A549 treated with RU486 at 1 μM for 4 hours (cell line): ENCODE results near the gene ZFR2. TPM values are rescaled to one million over a fixed set of nuclear protein-coding genes. Genes with fewer than 3 reads are reported as not detected.

Experiments
- total RNA-seq: library from RNA; stranded (reverse); fragments of 200-300 nt; extraction: Qiagen RNA extraction; gene quantifications from 5 replicates; pipeline ENCODE4 v1.2.3, GENCODE V29; 2022; ENCODE audit warnings: low read depth

The ZFR2 gene
- total RNA-seq = 0.25 to 0.56 TPM (median 0.48 TPM) in 3 of 5 replicates, not detected in the others

DNA sequence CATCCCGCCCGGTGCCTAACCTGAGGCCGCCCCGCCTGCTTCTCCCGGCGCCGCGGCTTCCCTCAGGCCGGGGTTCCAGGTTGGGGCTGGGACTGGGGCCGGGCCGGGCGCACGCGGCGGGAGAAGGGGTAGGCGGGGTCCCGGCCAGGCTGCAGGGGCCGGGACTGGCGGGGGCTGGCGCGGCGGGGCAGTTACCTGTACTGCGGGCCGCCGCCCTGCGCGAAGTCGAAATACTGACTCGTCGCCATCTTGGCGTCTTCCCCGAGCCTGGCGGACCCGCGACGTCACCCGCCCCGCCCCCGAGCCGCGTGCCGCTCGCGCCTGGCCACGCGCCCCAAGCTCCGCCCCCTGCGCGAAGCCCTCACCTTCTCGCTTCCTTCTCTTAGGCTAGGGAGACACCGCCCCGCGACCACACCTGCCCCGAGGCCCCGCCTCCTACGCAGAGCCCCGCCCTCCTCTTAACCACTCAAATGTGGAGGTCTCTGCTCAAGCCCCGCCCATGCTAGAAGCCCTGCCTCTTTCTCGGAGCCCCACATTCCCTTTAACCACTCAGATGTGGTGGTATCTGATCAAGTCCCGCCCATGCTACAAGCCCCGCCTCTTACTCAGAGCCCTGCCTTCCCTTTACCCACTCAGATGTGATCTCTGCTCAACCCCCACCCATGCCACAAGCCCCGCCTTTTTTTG, at the start of gene ZFR2:
Gene ZFR2, minus strand, starts transcription at position 269 of the 687 bp plus-strand sequence. Its CDS starts 21 bp downstream, at position 248.

DNA sequence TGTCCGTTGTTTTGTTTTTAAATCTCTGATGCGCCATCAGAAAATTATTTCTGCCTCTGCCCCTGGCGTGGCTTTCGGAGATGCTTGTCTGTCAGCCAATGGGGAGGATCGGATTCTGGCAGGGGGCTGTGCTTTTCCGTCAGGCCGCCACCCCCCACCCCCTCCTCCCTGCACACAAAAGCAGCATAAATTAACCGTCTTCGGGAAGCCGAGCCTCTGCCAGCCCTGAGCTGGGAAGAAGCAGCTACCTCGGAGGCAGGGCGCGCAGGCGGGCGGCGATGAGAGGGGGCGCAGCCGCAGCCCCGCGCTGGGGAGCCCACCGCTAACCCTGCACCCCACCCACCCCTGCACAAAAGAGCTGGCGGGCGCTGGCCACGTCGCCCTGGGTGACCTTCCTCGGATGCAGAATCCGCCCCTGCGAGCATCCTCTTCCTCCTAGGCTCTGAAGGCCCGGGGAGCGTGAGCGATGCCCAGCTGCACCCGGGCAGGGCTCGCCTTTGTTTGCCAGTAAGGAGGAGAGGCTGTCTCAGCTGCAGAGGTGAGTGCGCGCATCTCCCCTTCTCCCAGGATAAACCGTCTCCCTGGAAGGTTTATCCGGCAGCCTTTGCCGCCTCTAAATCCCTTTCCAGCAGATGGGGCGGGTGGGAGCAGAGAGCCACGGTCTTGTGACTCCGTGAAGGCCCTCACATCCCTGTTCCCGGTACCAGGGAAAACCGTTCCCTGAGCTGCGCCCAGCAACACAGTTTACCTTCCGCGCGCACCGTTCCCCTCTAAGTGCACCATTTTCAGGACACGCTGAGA, 11.8 kb upstream of the ZFR2 start, which contains the start of gene ATCAY:
Gene ATCAY, plus strand, starts transcription at position 215 of the 801 bp plus-strand sequence. CDS start 5,083 bp downstream, outside the sequence.

DNA sequence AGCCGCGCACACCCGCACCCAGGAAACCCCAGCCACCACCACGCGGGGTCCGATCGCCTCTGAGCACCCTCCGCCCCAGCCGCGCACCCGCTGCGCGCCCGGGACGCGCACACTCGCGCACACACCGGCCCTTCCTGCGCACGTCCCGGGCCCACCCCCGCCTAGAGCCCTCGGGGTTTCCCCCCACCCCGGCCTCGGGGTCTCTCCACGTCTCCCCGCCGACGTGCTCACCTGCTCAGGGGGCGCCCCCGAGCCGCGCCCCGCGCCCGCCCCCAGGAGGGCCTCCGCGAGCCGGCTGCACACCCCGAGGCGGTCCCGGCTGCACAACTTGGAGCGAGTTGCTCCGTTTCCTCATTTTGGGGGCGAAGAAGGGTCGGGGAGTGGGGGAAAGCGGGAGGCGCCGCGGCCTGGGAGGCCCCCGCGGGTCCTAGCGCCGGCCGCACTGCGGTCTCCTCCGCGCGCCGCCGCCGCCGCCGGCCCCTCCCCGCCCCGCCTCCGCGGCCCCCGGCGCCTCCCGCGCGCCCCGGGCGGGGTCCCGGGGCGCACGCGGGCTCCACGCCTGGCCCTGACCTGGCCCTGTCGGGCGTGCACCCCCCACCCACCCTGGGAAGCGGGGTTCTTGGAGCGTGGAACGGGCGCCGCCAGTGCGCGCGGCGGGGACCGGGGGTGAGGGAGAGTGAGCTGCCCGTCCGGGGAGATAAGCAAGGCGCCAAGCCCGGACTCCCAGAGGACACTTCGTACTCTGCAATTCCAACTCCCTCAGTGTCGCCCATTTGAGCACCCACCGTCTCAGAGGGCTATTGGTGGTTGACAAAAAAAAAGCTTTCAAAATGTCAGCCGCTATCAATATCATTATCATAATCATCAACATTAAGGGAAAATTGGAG, 82.7 kb downstream of the ZFR2 start, which contains the start of gene MATK:
Gene MATK, minus strand, starts transcription at position 444 of the 887 bp plus-strand sequence. CDS start 1,246 bp downstream, outside the sequence.

DNA sequence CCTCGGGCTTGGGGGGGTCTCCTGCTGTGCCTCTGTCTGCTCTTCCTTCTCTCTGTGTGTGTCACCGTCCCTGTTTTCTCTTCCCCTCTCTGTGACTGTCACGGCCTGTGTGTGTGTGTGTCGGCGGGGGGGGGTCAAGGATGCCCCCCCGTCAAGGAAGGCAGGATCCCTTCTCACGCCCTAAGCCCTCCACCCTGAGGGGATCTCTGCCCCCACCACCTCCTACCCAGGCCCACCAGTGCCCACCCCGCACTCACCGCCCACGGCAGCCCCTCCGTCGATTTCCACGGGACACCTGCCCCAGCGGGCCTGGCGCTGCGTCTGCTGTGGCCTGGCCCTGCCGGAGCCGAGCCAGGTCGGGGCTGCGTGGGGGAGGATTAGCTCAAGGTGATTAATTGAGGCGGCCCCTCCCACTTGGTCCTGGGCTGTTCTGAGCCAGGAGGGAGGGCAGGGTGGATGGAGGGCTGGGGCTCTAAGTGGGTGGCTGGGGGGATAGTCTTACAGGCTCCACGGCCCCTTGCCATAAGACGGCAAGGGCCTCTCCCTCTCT, 96.9 kb downstream of the ZFR2 start, which contains the start of gene RAX2:
Gene RAX2, minus strand, starts transcription at position 323 of the 550 bp plus-strand sequence. CDS start 486 bp downstream, outside the sequence.

DNA sequence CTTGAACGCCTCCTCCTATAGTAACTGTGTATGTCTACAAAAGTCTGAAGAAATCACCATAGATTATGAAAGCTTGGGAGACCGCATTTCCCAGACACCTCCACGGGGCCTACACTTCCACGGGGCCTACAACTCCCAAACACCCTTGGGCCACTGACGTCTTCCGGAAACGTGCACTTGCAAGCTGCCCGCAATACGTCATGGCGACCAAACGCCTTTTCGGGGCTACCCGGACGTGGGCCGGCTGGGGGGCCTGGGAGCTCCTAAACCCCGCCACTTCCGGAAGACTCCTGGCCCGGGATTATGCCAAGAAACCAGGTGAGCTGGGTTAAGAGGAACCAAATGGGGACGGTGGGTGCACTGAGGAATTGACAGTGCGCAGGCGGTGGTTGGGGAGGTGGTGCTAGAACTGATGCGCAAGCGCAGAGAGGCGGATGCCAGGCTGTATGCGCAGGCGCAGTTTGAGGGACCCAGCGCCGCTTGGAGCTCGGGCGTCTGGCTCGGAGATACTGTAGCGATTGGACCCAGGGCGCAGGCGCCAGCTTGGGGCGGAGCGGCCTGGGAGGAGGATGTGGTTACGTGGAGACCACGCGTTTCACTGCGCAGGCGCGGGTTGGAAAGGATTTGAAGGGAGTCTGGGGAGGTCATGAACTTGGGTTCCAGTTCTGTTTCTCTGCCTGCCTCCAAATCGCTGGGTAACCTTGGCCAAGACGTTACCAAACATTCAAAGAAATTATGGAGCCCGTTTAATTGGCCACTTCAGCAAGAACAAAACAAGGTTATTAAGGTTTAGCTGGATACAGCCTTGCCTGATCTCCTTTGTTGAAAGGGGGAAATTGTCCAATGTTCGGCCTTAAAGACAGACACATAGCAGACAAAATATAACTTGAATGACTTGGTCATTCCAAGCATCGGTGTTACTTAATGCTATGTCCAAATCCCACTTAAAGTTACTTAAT, 106.1 kb downstream of the ZFR2 start, which contains the start of gene MRPL54:
Gene MRPL54, plus strand, starts transcription at position 182 of the 959 bp plus-strand sequence. Its CDS starts 19 bp downstream, at position 201.

DNA sequence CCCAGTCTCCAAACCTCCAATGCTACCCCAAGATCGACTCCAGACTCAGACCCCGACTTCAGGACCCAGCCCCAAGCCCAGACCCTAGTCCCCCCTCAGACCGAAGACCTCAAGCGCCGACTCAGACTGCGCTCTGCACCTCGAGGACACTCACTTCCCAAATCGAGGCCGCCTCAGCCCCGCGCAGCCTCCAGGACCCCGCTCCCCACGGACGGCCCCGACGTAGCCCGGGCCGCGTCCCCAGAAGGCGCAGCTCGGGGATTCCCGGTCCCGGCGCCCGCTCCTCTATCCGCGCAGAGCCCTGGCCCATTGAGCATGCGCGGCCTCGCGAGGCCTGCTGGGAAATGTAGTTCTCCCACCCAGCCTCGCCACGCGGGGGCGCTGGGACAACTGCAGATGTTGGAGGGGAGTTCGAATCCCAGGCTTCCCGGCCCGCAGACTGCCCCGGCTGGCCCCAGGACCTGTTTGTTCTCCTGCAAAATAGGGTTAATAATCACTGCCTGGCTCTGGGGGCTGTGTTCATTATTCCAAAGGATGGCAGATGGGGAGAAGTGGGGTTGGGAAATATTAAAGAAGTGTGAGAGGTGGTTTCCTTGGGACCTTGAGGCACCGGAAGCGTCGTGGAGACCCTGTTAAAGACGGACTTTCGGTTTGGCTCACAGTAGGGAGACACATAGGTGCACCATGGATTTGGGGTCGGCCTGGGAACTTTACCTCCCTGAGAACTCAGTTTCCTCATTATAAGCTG, 107.3 kb downstream of the ZFR2 start, which contains the start of gene APBA3:
Gene APBA3, minus strand, starts transcription at position 311 of the 748 bp plus-strand sequence. CDS start 1,428 bp downstream, outside the sequence.

Other genes with a start within 250 kb of the ZFR2 start
- 13.5 to 19.4 TPM (median 18.5 TPM) in 5 replicates for gene CACTIN, start 242.2 kb downstream of the ZFR2 start, total RNA-seq
- 7.8 to 13.2 TPM (median 11.5 TPM) in 5 replicates for gene PIP5K1C, start 168.6 kb downstream of the ZFR2 start, total RNA-seq
- 0.14 to 0.95 TPM (median 0.73 TPM) in 5 replicates for gene TJP3, start 160.7 kb downstream of the ZFR2 start, total RNA-seq
- gene APBA3, start 107.3 kb downstream of the ZFR2 start, total RNA-seq = 6.5 to 14.1 TPM (median 12.3 TPM) in 5 replicates
- gene MRPL54, start 106.4 kb downstream of the ZFR2 start, total RNA-seq = 58.5 to 81.5 TPM (median 67.4 TPM) in 5 replicates
- gene RAX2, start 96.8 kb downstream of the ZFR2 start, total RNA-seq = not detected in 5 replicates
- gene MATK, start 82.7 kb downstream of the ZFR2 start, total RNA-seq = 0.56 to 1.9 TPM (median 1.1 TPM) in 5 replicates
- gene ATCAY, start 11.6 kb upstream of the ZFR2 start, total RNA-seq = 0.07 to 0.26 TPM (median 0.12 TPM) in 5 replicates
- gene NMRK2, start 64.0 kb upstream of the ZFR2 start, total RNA-seq = not detected in 5 replicates
- gene DAPK3, start 102.1 kb upstream of the ZFR2 start, total RNA-seq = 43.5 to 50.2 TPM (median 47.4 TPM) in 5 replicates
- gene EEF2, start 116.4 kb upstream of the ZFR2 start, total RNA-seq = 851 to 1,158 TPM (median 1,066 TPM) in 5 replicates
- gene PIAS4, start 138.7 kb upstream of the ZFR2 start, total RNA-seq = 13.4 to 18.2 TPM (median 15.6 TPM) in 5 replicates
- 13.6 to 21.8 TPM (median 20.0 TPM) in 5 replicates for gene ZBTB7A, start 197.9 kb upstream of the ZFR2 start, total RNA-seq